Muscle layer of duodenum (tissue), 2 donors: ENCODE measurements around the gene MSTN.

Experiments used
- H3K27ac ChIP-seq: one replicate; pipeline ENCODE4 v1.7.0; 2013; ENCODE audit warnings: mild to moderate bottlenecking, low read length
- H3K27me3 ChIP-seq: one replicate; pipeline ENCODE4 v1.7.0; 2013; ENCODE audit warnings: low read depth, mild to moderate bottlenecking, control low read depth, low read length
- H3K36me3 ChIP-seq, 2 donors: one replicate each; pipeline ENCODE4 v1.7.0; 2013; ENCODE audit warnings: low read length in 2 of 2, control low read depth in 1 of 2, mild to moderate bottlenecking in 1 of 2; ENCODE audit not compliant: insufficient read depth in 2 of 2, control insufficient read depth in 1 of 2
- H3K4me1 ChIP-seq, 2 donors: one replicate each; pipeline ENCODE4 v1.7.0; 2013; ENCODE audit warnings: low read length in 2 of 2, mild to moderate bottlenecking in 2 of 2, control low read depth in 1 of 2, moderate library complexity in 1 of 2; ENCODE audit not compliant: insufficient read depth in 2 of 2, control insufficient read depth in 1 of 2
- H3K4me3 ChIP-seq, 2 donors: one replicate each; pipeline ENCODE4 v1.7.0; 2013; ENCODE audit warnings: low read length in 2 of 2, low read depth in 1 of 2, mild to moderate bottlenecking in 1 of 2
- H3K9me3 ChIP-seq, 2 donors: one replicate each; pipeline ENCODE4 v1.7.0; 2013; ENCODE audit warnings: low read length in 2 of 2, control low read depth in 1 of 2, mild to moderate bottlenecking in 1 of 2; ENCODE audit not compliant: control insufficient read depth in 1 of 2
- donor health status: healthy.

The MSTN gene

GRCh38 chr2:190065839-190066238 is 3.3 kb upstream of the MSTN start:
- no peak overlapping the region for H3K4me3 ChIP-seq
- no peaks in the 10 kb centered on the region for H3K9me3 ChIP-seq
- no peaks in the 10 kb centered on the region for H3K27me3 ChIP-seq
- no peaks in the 10 kb centered on the region for H3K36me3 ChIP-seq
- H3K27ac ChIP-seq = no peak overlapping the region
- H3K4me1 ChIP-seq = peaks cover 0 to 7% of the 10 kb centered on the region in 2 donors

- Histone ChIP-seq H3K4me3 (no peak overlapping the region), H3K27ac (no peak overlapping the region), H3K9me3 (no peaks in the 10 kb centered on the region), H3K4me1 (peaks cover 0 to 7% of the 10 kb centered on the region in 2 donors), H3K36me3 (no peaks in the 10 kb centered on the region), H3K27me3 (no peaks in the 10 kb centered on the region)
These were observed 1.1 kb upstream of the MSTN start for GRCh38 chr2:190063624-190064023.

- Histone ChIP-seq H3K27me3 (no peaks in the 10 kb centered on the region), H3K36me3 (no peaks in the 10 kb centered on the region), H3K4me3 (peak overlapping the region; percentile 47 to 51), H3K27ac (peak overlapping the region; percentile 25), H3K9me3 (no peaks in the 10 kb centered on the region), H3K4me1 (peaks cover 0 to 7% of the 10 kb centered on the region in 2 donors)
These were observed 476 bp downstream of the MSTN start for GRCh38 chr2:190062053-190062452.

- Histone ChIP-seq H3K9me3 (no peaks in the 10 kb centered on the region), H3K36me3 (no peaks in the 10 kb centered on the region), H3K27me3 (no peaks in the 10 kb centered on the region), H3K27ac (no peak overlapping the region), H3K4me3 (peak overlapping the region in 1 of 2 donors; percentile 17), H3K4me1 (peaks cover 0 to 7% of the 10 kb centered on the region in 2 donors)
These were observed 1.9 kb downstream of the MSTN start for GRCh38 chr2:190060626-190061025.

- no peaks in the 10 kb centered on the region for H3K36me3 ChIP-seq
- no peak overlapping the region for H3K27ac ChIP-seq
- no peak overlapping the region for H3K4me3 ChIP-seq
- peaks cover 0 to 7% of the 10 kb centered on the region in 2 donors for H3K4me1 ChIP-seq
- H3K9me3 ChIP-seq = no peaks in the 10 kb centered on the region
- H3K27me3 ChIP-seq = no peaks in the 10 kb centered on the region
These were observed 2.5 kb downstream of the MSTN start for GRCh38 chr2:190060019-190060418.

GRCh38 chr2:190053426-190053825 is 9.1 kb downstream of the MSTN start:
- Histone ChIP-seq H3K27ac (no peak overlapping the region), H3K4me3 (no peak overlapping the region), H3K27me3 (no peaks in the 10 kb centered on the region), H3K36me3 (no peaks in the 10 kb centered on the region), H3K9me3 (no peaks in the 10 kb centered on the region), H3K4me1 (no peaks in the 10 kb centered on the region)

GRCh38 chr2:190052307-190052706 is 10.2 kb downstream of the MSTN start:
- Histone ChIP-seq H3K9me3 (no peaks in the 10 kb centered on the region), H3K27ac (no peak overlapping the region), H3K36me3 (no peaks in the 10 kb centered on the region), H3K27me3 (no peaks in the 10 kb centered on the region), H3K4me3 (no peak overlapping the region), H3K4me1 (no peaks in the 10 kb centered on the region)

GRCh38 chr2:190051223-190051622 is 11.3 kb downstream of the MSTN start:
- Histone ChIP-seq H3K27ac (no peak overlapping the region), H3K9me3 (no peaks in the 10 kb centered on the region), H3K4me3 (no peak overlapping the region), H3K4me1 (no peaks in the 10 kb centered on the region), H3K36me3 (no peaks in the 10 kb centered on the region), H3K27me3 (no peaks in the 10 kb centered on the region)

- Histone ChIP-seq H3K4me3 (no peak overlapping the region), H3K9me3 (no peaks in the 10 kb centered on the region), H3K36me3 (no peaks in the 10 kb centered on the region), H3K27me3 (no peaks in the 10 kb centered on the region), H3K27ac (no peak overlapping the region), H3K4me1 (no peaks in the 10 kb centered on the region)
These were observed 12.5 kb downstream of the MSTN start for GRCh38 chr2:190050001-190050400.

- Histone ChIP-seq H3K4me3 (no peak overlapping the region), H3K4me1 (no peaks in the 10 kb centered on the region), H3K27me3 (no peaks in the 10 kb centered on the region), H3K36me3 (no peaks in the 10 kb centered on the region), H3K27ac (no peak overlapping the region), H3K9me3 (no peaks in the 10 kb centered on the region)
These were observed 17.7 kb downstream of the MSTN start for GRCh38 chr2:190044866-190045265.

GRCh38 chr2:190043441-190043840 is 19.1 kb downstream of the MSTN start:
- Histone ChIP-seq H3K4me3 (no peak overlapping the region), H3K36me3 (no peaks in the 10 kb centered on the region), H3K27ac (no peak overlapping the region), H3K4me1 (no peaks in the 10 kb centered on the region), H3K27me3 (no peaks in the 10 kb centered on the region), H3K9me3 (no peaks in the 10 kb centered on the region)

- Histone ChIP-seq H3K9me3 (no peaks in the 10 kb centered on the region), H3K27me3 (no peaks in the 10 kb centered on the region), H3K36me3 (no peaks in the 10 kb centered on the region), H3K4me3 (no peak overlapping the region), H3K4me1 (no peaks in the 10 kb centered on the region), H3K27ac (no peak overlapping the region)
These were observed 26.5 kb downstream of the MSTN start for GRCh38 chr2:190036071-190036470.
